Transverse colon (tissue), 4 donors: ENCODE measurements around the gene CDC5L. TPM values are rescaled to one million over a fixed set of nuclear protein-coding genes. Genes with fewer than 3 reads are reported as not detected.
A peak's percentile ranks its signal among the peaks of the same experiment; 100 is the strongest.

Source experiments
- DNase-seq: peaks from one replicate; pipeline ENCODE4 v3.0.0-alpha.2; 2019
- H3K27ac ChIP-seq, 4 donors: fragments of 200-600 bp; sonication (generic); 2 replicates each; pipeline ENCODE4 v1.5.1; 2016 to 2018; ENCODE audit warnings: inconsistent platforms in 4 of 4
- H3K27me3 ChIP-seq: fragments of 200-600 bp; sonication (generic); 2 replicates; pipeline ENCODE4 v1.5.1; 2017; ENCODE audit warnings: inconsistent platforms
- H3K36me3 ChIP-seq, 4 donors: fragments of 200-600 bp; sonication (generic); 2 replicates each; pipeline ENCODE4 v1.5.1; 2017 to 2019; ENCODE audit warnings: inconsistent platforms in 4 of 4
- H3K4me1 ChIP-seq, 4 donors: fragments of 200-600 bp; sonication (generic); 2 replicates each; pipeline ENCODE4 v1.5.1; 2017 to 2020; ENCODE audit warnings: inconsistent platforms in 4 of 4
- H3K4me3 ChIP-seq, 4 donors: fragments of 200-600 bp; sonication (generic); 1 replicate in 1 of 4; 2 replicates in 3 of 4; pipeline versions ENCODE4 v1.5.1 to v1.6.1; 2017 to 2019; ENCODE audit warnings: inconsistent platforms in 4 of 4
- H3K9me3 ChIP-seq, 2 donors: fragments of 200-600 bp; sonication (generic); 2 replicates each; pipeline ENCODE4 v1.5.1; 2017 to 2019; ENCODE audit warnings: inconsistent platforms in 2 of 2
- EP300 ChIP-seq: sonication (generic); formaldehyde crosslinking; IDR thresholded peaks from one replicate; pipeline ENCODE4 v1.6.1; 2017; ENCODE audit warnings: antibody characterized with exemption, low read depth
- POLR2A ChIP-seq: fragments of 450-650 bp; IDR thresholded peaks from one replicate; pipeline ENCODE4 v1.6.1; 2016; ENCODE audit warnings: antibody characterized with exemption, mild to moderate bottlenecking, moderate library complexity
- POLR2AphosphoS5 ChIP-seq, 3 donors: sonication (generic); formaldehyde crosslinking; IDR thresholded peaks; one replicate each; pipeline ENCODE4 v1.6.1; 2016; ENCODE audit warnings: antibody characterized with exemption in 3 of 3
- WGBS, 2 donors: methylation state at CpG; one replicate each; pipeline ENCODE4 v1.1.5; 2018; ENCODE audit warnings: low coverage in 1 of 2; 5-methylcytosine and 5-hydroxymethylcytosine counted together
- in situ Hi-C, 4 donors: fragments of 200-750 bp; cut with MboI; loops; one replicate each; pipeline versions ENCODE4 v1.15.0 to v1.15.1; 2017; ENCODE audit warnings: low sequenced_read_pairs in 3 of 4, low pct_ligation_motif_present in 1 of 4, low pct_unique_long_range_greater_than_20kb in 1 of 4
- intact Hi-C: fragments of 100-400 bp; cut with DNase I; formaldehyde crosslinking; loops from one replicate; pipeline ENCODE4 v1.15.1; 2023; ENCODE audit warnings: low total_unique reads
- total RNA-seq, 4 donors: library from RNA; depleted of rRNA; stranded (reverse); fragments of >200 nt; gene quantifications; one replicate each; pipeline ENCODE4 v1.1.0, GENCODE V29; 2016
- TF ChIP-seq, protein P1 (sequence below), 5 experiments: fragments of 200-600 bp in 3 of 5; fragments of 450-650 bp in 2 of 5; sonication (generic) in 3 of 5; IDR thresholded peaks; 1 replicate in 2 of 5; 2 replicates in 3 of 5; pipeline ENCODE4 v1.5.1; 2016 to 2017; ENCODE audit warnings: antibody characterized with exemption in 5 of 5, inconsistent platforms in 3 of 5, mild to moderate bottlenecking in 2 of 5, moderate library complexity in 1 of 5

Gene CDC5L
- total RNA-seq, 4 donors from 2014 or later, result 8.2 to 49.6 (median 15.2) TPM

DNA sequence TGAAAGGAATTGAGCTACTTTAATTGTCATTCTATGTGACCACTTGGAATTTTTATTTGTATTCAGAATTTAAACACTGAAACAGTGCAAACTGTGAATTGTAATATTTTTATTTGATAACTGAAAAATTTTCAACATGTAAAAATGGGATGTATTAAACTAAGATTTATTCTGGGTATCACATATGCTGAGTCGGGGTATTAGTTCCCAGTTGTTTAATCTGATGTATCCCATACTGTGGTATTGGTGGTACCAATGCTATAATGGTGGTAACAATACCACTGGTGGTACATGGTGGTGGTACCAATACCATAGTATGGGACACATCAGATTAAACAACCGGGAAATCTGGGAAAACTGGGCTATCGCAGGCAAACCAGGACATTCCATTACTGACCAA lies 79.4 kb downstream of the CDC5L start:
- in situ Hi-C loops, result no loop called here
- WGBS, 2 donors, result 71 to 86% methylated on average over 3 of the region's 3 CpGs

DNA sequence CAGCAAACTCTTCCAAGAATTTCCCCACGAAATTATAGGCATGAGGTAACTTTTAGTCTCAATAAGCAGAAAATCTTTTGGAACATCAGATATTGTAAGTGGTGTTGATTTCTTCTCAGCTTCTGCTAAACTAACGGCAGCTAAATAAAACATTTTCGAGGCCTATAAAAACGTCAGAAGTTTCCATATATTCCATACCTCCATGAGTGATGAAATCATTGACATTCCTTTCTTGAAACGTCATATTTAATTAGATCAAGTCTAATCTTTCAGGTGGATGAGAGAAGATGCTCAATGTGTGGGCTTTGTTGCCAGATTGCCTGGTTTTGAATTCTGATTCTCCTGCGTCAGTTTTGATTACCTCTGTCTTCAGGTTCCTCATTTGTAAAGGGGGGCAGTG lies 81.3 kb downstream of the CDC5L start:
- Histone ChIP-seq H3K9me3 (no peaks in the 10 kb centered on the region), H3K27me3 (no peaks in the 10 kb centered on the region), H3K4me3 (no peak overlapping the region), H3K27ac (no peak overlapping the region), H3K4me1 (no peaks in the 10 kb centered on the region), H3K36me3 (no peaks in the 10 kb centered on the region)
- WGBS, 2 donors, result 60 to 66% methylated on average over 6 of the region's 6 CpGs
- no peak for DNase-seq
- TF ChIP-seq EP300 (no peak), POLR2AphosphoS5 (IDR thresholded peaks at IDR 0.05) (no peak), POLR2A (no peak)
- TF ChIP-seq, protein P1, sequence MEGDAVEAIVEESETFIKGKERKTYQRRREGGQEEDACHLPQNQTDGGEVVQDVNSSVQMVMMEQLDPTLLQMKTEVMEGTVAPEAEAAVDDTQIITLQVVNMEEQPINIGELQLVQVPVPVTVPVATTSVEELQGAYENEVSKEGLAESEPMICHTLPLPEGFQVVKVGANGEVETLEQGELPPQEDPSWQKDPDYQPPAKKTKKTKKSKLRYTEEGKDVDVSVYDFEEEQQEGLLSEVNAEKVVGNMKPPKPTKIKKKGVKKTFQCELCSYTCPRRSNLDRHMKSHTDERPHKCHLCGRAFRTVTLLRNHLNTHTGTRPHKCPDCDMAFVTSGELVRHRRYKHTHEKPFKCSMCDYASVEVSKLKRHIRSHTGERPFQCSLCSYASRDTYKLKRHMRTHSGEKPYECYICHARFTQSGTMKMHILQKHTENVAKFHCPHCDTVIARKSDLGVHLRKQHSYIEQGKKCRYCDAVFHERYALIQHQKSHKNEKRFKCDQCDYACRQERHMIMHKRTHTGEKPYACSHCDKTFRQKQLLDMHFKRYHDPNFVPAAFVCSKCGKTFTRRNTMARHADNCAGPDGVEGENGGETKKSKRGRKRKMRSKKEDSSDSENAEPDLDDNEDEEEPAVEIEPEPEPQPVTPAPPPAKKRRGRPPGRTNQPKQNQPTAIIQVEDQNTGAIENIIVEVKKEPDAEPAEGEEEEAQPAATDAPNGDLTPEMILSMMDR (IDR thresholded peaks at IDR 0.05), result no peak
- intact Hi-C loops (no loop called here), in situ Hi-C loops (no loop called here)

More for the DNA sequence above, 79.4 kb downstream of the CDC5L start:
- Histone ChIP-seq H3K4me3 (no peak overlapping the region), H3K27me3 (no peaks in the 10 kb centered on the region), H3K4me1 (no peaks in the 10 kb centered on the region), H3K27ac (no peak overlapping the region), H3K36me3 (no peaks in the 10 kb centered on the region), H3K9me3 (no peaks in the 10 kb centered on the region)
- intact Hi-C loops, result no loop called here
- DNase-seq, result no peak
- TF ChIP-seq, protein P1 (IDR thresholded peaks at IDR 0.05), result no peak
- TF ChIP-seq POLR2A (no peak), EP300 (no peak), POLR2AphosphoS5 (IDR thresholded peaks at IDR 0.05) (no peak)

- no peaks in the 10 kb centered on the region for H3K9me3 ChIP-seq
- H3K4me3 ChIP-seq, result no peak overlapping the region
- intact Hi-C loops (no loop called here), in situ Hi-C loops (loop anchor here in 1 of 4 donors (10.0 kb wide), 1 partner anchor 1245 kb away; no protein-coding TSS in a partner anchor)
- no peaks in the 10 kb centered on the region for H3K4me1 ChIP-seq
- no peak overlapping the region for H3K27ac ChIP-seq
- no peak for DNase-seq
- H3K36me3 ChIP-seq, result no peaks in the 10 kb centered on the region
- TF ChIP-seq POLR2AphosphoS5 (IDR thresholded peaks at IDR 0.05) (no peak), POLR2A (no peak), EP300 (no peak)
- TF ChIP-seq, protein P1 (IDR thresholded peaks at IDR 0.05), result peak in 1 of 5 experiments; percentile 6
- WGBS, 2 donors, result 26 to 56% methylated on average over 5 to 7 of the region's 7 CpGs
- no peaks in the 10 kb centered on the region for H3K27me3 ChIP-seq
Measured at GRCh38 chr6:44470115-44470464, 82.6 kb downstream of the CDC5L start.

DNA sequence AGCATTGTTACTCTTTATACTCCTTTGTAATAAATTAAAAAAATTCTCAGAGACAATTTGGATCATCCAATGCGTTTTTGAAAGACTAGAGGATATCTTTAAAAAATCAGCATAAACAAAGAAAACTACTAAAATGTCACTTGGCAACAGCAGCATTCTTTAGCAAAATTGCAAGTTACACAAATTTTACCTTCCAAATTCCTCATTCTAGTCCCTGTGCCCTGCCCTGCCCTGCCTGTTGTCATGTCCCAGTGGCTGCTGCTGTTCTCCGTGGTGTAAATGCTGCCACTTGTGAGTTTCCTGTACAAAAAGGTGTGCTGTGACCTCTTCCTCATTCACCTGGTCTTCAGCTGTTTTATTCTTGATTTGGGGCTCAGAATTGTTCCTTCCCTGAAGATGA lies 83.2 kb downstream of the CDC5L start:
- Histone ChIP-seq H3K4me3 (no peak overlapping the region), H3K27ac (no peak overlapping the region), H3K9me3 (no peaks in the 10 kb centered on the region), H3K36me3 (no peaks in the 10 kb centered on the region), H3K27me3 (no peaks in the 10 kb centered on the region), H3K4me1 (peaks cover 0 to 3% (median under 1%) of the 10 kb centered on the region in 4 donors)
- TF ChIP-seq, protein P1 (IDR thresholded peaks at IDR 0.05), result no peak
- TF ChIP-seq EP300, result no peak
- TF ChIP-seq POLR2AphosphoS5 (IDR thresholded peaks at IDR 0.05), result no peak
- no peak for TF ChIP-seq POLR2A
- WGBS, 2 donors, result 59 to 85% methylated on average over 1 to 2 of the region's 2 CpGs
- in situ Hi-C loops (loop anchor here in 1 of 4 donors (10.0 kb wide), 1 partner anchor 1244 kb away; no protein-coding TSS in a partner anchor), intact Hi-C loops (no loop called here)
- no peak for DNase-seq
